NT2/D1 (cell line): ENCODE data around the gene ACP7.

ENCODE experiments used
- SUZ12 ChIP-seq: IDR thresholded peaks from 2 replicates; pipeline ENCODE4 v1.6.1; 2011; ENCODE audit not compliant: insufficient read length, insufficient read depth; ENCODE audit errors: extremely low read depth
- YY1 ChIP-seq: IDR thresholded peaks from 2 replicates; pipeline ENCODE4 v1.6.1; 2011; ENCODE audit not compliant: insufficient read length, insufficient read depth
- ZNF274 ChIP-seq: IDR thresholded peaks from 2 replicates; pipeline ENCODE4 v1.6.1; 2011; ENCODE audit warnings: mild to moderate bottlenecking, low read depth, low read length

DNA sequence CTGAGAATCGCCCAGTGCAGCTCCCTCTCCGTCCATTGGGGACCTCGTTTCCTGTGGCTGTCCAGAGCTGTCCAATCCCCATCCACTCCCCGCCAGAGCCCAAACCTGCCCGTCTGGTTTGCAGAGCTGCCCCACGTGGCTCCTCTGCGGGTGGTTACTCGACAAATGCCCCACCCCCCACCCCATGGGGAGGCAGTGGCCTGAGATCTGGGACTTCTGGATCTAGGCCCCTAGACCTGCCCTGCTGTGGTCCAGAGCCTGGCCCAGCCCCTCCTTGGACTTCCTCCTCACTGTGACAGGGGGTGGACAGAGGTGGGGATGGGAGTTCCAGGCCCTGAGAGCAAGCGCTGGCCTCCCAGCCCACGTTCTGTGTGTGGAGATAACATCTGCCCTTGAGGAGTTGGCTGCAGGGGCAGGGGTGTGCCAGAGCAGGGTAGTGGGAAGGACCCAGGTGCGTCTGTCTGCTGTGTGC lies 70.5 kb downstream of the ACP7 start:
- TF ChIP-seq ZNF274 = no peak
- TF ChIP-seq YY1 = no peak
- no peak for TF ChIP-seq SUZ12
